HTERT RPE-1 (cell line): Measurements from ENCODE around the gene CAPZB.
"Not testable (repeated sequence)": the region's sequence is repeated elsewhere in the genome, so short reads cannot be mapped to it uniquely, and the experiment has no call there.

Experiments used
- in situ Hi-C: fragments of 300-500 bp; cut with MboI; formaldehyde crosslinking; loops from 4 replicates; pipeline ENCODE4 v1.14.3; 2020; ENCODE audit warnings: low sequenced_read_pairs

The CAPZB gene

DNA sequence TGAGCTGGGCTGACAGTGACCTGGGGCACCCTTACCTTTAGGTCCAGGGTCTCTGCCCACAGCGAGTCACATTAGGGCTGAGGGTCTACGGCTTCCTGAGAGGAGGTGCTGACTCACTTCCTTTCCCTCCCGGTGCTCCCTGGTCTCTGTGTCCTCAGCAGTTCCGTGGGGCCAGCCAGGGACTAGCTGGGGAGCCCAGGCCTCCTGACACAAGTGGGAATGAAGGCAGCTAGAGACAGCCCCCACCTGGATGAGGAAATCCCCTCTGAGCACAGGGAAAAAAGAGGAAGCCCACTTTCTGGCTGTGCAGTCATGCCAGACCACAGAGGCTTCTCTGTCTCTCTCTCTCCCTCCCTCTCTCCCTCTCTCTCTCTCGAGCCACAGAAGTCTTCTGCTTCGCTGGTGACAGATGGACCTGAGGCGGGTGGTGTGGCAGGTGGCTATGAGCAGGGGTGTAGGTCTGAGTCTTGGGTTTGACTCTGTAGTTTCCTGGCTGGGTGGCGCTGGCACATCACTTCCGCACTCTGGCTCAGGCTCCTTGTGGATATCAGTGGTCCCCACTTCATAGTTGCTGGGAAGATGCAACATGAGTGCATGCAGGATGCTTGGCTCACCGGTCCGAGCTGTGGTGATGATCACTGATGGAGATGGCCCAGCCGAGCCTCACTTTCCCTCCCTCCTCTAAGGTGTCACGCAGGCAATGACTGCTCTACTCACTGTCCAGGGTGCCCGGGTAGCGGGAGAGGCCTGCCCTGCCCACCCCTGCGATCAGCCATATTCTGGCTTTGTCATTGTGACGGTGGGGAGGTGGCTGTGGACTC lies 169.8 kb downstream of the CAPZB start:
- in situ Hi-C loops, result no loop called here

- in situ Hi-C loops, result no loop called here
Measured at GRCh38 chr1:19313961-19314882, 171.1 kb downstream of the CAPZB start.

DNA sequence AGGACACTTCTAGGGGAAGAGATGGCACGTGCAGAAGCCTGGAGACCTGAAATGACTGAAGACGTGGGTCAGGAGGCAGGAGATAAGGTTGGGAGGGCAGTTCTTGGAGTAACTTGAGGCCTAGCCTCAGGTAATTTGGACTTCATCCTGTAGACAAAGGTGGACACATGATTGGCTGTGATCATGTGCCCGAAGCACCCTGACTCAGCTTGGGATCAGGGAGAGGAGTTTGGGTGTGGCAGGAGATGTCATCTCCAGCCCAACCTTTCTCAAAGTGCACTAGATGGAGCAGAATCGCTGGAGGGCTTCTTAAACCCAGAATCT lies 171.7 kb downstream of the CAPZB start:
- in situ Hi-C loops, result no loop called here

- in situ Hi-C loops, result no loop called here
Measured at GRCh38 chr1:19312782-19313635, 172.3 kb downstream of the CAPZB start.

DNA sequence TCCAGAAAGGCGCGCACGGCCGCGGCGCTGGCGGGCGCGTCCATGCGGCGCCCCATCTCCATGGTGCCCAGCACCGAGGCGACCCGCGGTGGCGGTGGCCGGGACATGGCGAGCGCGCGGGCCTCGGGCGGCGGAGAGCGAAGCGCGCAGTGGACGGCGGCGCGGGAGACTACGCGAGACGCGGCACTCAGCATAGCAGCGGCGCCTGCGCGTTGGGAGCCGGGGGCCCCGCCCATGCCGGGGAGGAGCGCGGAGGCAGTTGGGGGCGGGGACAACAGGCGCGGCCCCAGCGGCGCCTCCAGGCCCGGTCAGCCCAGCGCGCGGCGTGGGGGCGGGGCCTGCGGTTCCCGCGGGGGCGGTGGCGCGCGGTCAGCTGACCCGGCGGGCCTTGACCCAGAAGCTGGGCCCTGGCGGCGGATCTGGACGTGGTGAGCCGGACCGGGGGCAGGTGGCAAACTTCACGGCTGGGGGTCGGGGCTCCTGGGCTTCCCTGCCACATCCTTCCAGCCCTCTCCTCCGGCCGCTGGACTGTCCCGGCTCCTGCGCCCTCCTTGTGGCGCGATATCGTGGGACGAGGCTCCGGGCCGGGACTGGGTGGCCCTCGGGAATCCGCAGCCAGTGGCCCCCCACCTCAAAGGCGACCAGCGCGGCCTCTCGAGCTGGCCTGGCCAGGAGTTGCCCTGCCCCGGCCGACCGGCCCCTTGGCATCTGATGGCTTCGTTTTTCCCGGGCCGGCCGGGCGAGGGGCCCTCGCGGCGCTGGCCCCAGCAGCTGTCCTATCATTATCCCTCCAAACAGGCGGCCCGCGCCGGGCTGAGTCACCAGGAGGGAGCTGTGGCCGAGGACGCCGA lies 173.2 kb downstream of the CAPZB start, which contains the start of the genes AKR7A2 and SLC66A1:
TSS of gene AKR7A2 (minus strand) at position 214 of the 851 bp plus-strand sequence. CDS start at position 194, 20 bp downstream.
TSS of gene SLC66A1 (plus strand) at position 396 of the 851 bp plus-strand sequence. CDS start 5,352 bp downstream, outside the sequence.
- in situ Hi-C loops, result no loop called here

DNA sequence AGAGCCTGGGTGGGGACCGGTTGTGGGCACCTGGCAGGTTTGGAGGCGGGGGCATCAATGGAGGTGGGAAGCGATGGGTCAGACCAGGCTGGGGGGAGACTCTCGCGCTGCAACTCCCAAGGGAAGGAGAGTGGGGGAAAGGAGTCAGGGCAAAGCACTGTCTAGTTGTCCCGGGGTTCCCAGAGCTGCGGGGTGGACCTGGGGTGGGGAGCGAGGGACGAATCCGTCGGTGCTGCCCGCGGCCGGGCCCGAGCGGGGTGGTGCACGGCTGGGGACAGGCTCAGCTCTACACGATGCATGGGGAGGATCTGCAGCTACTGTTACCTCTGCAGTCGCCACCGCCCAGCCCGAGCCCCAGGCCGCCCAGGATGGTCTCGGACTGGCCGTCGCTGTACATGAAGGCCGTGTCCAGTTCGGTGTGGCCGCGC lies 173.8 kb downstream of the CAPZB start:
- in situ Hi-C loops, result no loop called here

DNA sequence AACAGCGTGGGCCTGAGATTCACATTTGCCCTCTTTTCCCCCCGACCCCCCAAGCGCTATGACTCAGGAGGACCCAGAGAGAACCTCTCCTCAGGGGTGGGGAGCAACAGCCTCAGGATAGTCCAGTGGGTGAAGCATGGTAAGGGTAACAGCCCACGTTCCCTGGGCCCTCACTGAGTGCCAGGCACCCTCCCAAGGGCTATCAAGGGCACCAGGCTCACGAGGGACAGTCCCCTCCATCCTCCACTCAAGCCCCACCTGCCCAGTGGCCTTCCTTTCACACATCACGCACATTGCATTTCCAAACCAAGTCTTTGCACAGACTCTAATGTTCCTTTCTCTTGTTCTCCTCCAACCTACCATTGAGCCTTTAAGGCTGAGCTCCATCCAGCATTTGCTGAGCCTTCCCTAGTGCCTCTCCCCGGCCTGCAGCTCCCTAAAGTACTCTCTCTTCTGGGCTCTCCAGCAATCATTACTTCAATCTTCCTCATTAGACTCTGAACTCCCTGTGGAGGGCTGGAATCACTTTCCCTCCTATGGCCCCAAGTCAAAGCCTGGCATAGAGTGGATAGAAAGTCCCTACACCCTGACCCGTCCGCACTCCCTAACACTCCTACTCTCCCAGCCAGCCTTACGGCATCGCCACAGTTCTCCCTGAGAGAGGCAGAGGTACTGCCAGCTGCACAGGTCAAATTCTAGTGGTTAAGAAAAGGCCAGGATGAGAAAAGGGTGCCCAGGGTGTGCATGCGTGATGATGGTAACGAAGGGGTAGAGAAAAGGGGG lies 174.4 kb downstream of the CAPZB start:
- in situ Hi-C loops, result no loop called here

GRCh38 chr1:19310061-19310460 lies 175.3 kb downstream of the CAPZB start:
- in situ Hi-C loops, result no loop called here

- in situ Hi-C loops, result no loop called here
Measured at GRCh38 chr1:19309123-19309813, 176.1 kb downstream of the CAPZB start.

- in situ Hi-C loops, result no loop called here
Measured at GRCh38 chr1:19308509-19308907, 176.8 kb downstream of the CAPZB start.

DNA sequence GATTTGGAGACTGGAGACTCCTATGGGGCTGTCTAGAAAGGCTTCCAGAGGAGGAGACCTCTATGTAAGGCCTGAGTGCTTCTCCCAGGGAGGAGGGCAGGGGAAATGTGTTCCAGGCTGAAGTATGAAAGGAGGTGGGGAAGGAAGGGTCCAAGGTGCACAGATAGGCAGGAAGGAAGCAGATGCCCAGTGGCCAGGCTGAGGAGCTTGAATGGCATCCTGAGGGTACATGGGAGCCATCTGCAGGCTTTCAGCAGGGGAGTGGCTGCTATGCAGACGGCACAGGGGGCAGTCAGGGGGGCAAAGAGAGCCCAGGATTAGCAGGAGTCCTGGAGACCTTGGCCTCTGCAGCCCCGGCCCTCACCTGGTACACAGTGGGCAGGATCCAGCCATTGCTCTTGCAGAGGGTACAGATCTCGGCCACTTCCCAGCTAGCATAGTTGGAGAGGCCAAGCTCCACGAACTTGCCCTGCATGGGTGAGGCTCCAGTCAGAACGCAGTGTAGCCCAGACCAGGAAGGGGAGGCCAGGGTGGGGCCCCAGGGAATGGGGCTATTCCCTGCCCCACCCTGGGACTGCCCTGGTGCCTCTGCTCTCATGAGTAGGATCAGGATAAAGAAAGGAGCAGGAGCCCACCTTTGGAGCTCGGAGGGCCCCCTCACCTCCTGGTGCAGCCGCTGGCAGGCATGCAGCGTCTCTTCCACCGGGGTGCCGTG lies 177.4 kb downstream of the CAPZB start:
- in situ Hi-C loops, result no loop called here

DNA sequence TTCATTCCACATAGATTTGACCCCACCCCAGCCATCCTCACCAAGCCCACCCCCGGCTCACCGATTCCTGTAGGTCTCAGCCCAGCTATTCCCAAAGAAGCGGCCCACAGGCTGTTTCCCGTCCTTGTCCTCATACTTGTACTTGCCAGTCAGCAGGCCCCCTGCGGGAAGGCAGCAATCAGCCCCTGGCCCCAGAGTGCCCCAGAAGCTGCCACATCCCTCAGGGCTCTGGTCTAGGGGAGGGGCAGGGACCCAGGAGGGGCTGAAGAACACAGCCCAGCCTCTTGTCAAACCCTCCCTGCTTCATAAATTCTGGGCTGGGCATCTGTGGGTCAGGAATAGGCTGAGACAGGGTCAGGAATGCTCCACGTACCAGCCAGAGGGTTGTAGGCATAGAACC lies 178.4 kb downstream of the CAPZB start:
- in situ Hi-C loops, result no loop called here

DNA sequence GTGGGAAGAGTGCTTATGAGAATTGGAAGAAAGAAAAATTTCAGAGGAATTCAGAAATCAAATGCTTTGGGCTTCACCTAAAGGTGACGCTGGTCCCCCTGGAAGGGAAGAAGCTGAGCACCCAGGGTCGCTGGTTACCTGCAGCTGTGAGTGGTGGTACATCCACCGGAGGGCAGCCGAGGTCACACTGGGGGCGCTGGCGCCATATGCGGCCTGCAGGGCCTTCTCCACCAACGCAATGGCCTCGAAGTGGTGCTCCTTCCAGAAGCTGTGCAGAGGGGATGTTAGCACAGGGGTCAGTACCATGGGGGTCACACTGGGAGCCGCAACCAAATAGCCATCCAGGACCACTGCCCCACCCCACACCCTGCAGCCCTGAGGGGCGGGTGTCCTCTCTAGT lies 179.5 kb downstream of the CAPZB start:
- in situ Hi-C loops, result no loop called here

DNA sequence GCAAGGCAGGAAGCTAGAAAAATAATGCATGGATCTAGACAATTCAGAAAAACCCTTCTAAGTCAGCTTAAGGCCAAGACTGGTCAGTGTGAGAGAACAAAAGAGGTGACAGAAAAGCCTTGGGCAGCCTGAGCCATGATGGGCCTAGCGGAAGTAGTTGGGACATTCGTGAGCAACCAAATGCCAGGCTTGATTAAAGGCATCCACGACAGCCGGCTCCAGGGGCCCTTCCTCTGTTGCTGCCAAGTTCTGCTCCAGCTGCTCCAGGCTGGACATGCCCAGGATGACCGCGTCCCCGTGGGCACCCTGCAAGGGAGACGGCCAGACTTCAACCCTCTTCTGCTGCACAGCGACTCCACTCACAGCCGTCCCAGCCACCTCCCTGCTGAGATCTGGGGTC lies 181.3 kb downstream of the CAPZB start:
- in situ Hi-C loops, result not testable (repeated sequence)

GRCh38 chr1:19300211-19300610 lies 185.1 kb downstream of the CAPZB start:
- in situ Hi-C loops, result no loop called here

GRCh38 chr1:19294638-19295037 lies 190.7 kb downstream of the CAPZB start:
- in situ Hi-C loops, result no loop called here

DNA sequence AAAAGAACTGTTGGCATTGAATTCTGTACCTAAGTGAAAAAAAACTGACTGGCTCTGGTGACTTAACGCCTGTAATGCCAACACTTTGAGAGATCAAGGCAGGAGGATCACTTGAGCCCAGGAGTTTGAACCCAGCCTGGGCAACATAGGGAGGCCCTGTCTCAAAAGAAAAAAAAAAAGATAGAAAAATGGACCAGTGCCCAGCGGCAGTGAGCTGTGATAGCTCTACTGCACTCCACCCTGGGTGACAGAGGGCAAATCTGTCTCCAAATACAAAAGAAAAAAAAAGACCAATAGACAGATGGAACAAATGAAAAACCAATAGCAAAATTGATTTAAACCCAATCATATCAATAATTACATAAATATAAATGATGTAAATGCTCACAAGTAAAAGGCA lies 196.1 kb downstream of the CAPZB start:
- in situ Hi-C loops, result no loop called here
